Astrocyte (in vitro differentiated cells and primary cell): ENCODE results near the gene CYP21A2. TPM values are rescaled to one million over a fixed set of nuclear protein-coding genes. Genes with fewer than 3 reads are reported as not detected.
A peak's percentile ranks its signal among the peaks of the same experiment; 100 is the strongest.

Experiments used
- DNase-seq: peaks from one replicate; pipeline ENCODE4 v3.0.0-alpha.2; 2010; ENCODE audit warnings: low read depth
- FAIRE-seq: peaks from 2 replicates; lab custom pipeline; 2011; peaks lifted over from hg19 to GRCh38; lab: Jason Lieb, UNC
- H2AFZ ChIP-seq: 2 replicates; pipeline ENCODE4 v1.6.0; 2012; ENCODE audit warnings: low read depth, low read length, inconsistent platforms
- H3K27ac ChIP-seq: 2 replicates; pipeline ENCODE4 v1.5.1; 2011; ENCODE audit warnings: low read depth, low read length, inconsistent platforms
- H3K27me3 ChIP-seq: 2 replicates; pipeline ENCODE4 v1.6.0; 2011; ENCODE audit warnings: low read length, inconsistent platforms; ENCODE audit not compliant: insufficient read depth
- H3K36me3 ChIP-seq: 2 replicates; pipeline ENCODE4 v1.5.1; 2011; ENCODE audit warnings: low read length, inconsistent platforms; ENCODE audit not compliant: insufficient read depth
- H3K4me1 ChIP-seq: 2 replicates; pipeline ENCODE4 v1.5.1; 2011; ENCODE audit warnings: low read length, inconsistent platforms; ENCODE audit not compliant: insufficient read depth
- H3K4me2 ChIP-seq: 2 replicates; pipeline ENCODE4 v1.6.0; 2012; ENCODE audit warnings: low read length, inconsistent platforms
- H3K4me3 ChIP-seq: 2 replicates; pipeline ENCODE4 v1.5.1; 2011; ENCODE audit warnings: low read depth, mild to moderate bottlenecking, low read length, inconsistent platforms; ENCODE audit not compliant: insufficient read depth
- H3K79me2 ChIP-seq: 2 replicates; pipeline ENCODE4 v1.6.0; 2012; ENCODE audit warnings: mild to moderate bottlenecking, low read length, inconsistent platforms; ENCODE audit not compliant: insufficient read depth
- H3K9ac ChIP-seq: 2 replicates; pipeline ENCODE4 v1.6.0; 2012; ENCODE audit warnings: mild to moderate bottlenecking, low read length, inconsistent platforms
- H3K9me3 ChIP-seq: 2 replicates; pipeline ENCODE4 v1.5.1; 2012; ENCODE audit warnings: low read depth, mild to moderate bottlenecking, low read length, inconsistent platforms; ENCODE audit not compliant: insufficient read depth
- H4K20me1 ChIP-seq: 2 replicates; pipeline ENCODE4 v1.6.0; 2012; ENCODE audit warnings: low read length, inconsistent platforms; ENCODE audit not compliant: insufficient read depth
- H3K27ac Mint-ChIP-seq: one replicate; pipeline ENCODE4 v1.8.0; 2021; ENCODE audit warnings: mild to moderate bottlenecking, mixed read lengths; ENCODE audit not compliant: unreplicated experiment
- H3K27me3 Mint-ChIP-seq: one replicate; pipeline ENCODE4 v1.8.0; 2021; ENCODE audit warnings: low read depth, mixed read lengths; ENCODE audit not compliant: unreplicated experiment
- H3K36me3 Mint-ChIP-seq: one replicate; pipeline ENCODE4 v1.8.0; 2021; ENCODE audit warnings: low read depth, mixed read lengths; ENCODE audit not compliant: unreplicated experiment
- H3K4me1 Mint-ChIP-seq: one replicate; pipeline ENCODE4 v1.8.0; 2021; ENCODE audit warnings: low read depth, mixed read lengths; ENCODE audit not compliant: unreplicated experiment
- H3K4me3 Mint-ChIP-seq: one replicate; pipeline ENCODE4 v1.8.0; 2021; ENCODE audit warnings: mild to moderate bottlenecking, moderate library complexity, mixed read lengths; ENCODE audit not compliant: unreplicated experiment
- H3K9me3 Mint-ChIP-seq: one replicate; pipeline ENCODE4 v1.8.0; 2021; ENCODE audit warnings: mild to moderate bottlenecking, mixed read lengths; ENCODE audit not compliant: unreplicated experiment
- EZH2 ChIP-seq: IDR thresholded peaks from 2 replicates; pipeline ENCODE4 v1.6.1; 2012; ENCODE audit warnings: mild to moderate bottlenecking, low read length, inconsistent platforms; ENCODE audit not compliant: insufficient read depth
- total RNA-seq: library from RNA; stranded (reverse); gene quantifications from 2 replicates; pipeline ENCODE4 v1.2.1, GENCODE V29; 2021
- TF ChIP-seq, protein P1 (sequence below): IDR thresholded peaks from 2 replicates; pipeline ENCODE4 v1.5.1; 2011; ENCODE audit warnings: low read depth, mild to moderate bottlenecking, inconsistent platforms, low read length, moderate library complexity; ENCODE audit not compliant: insufficient read depth

The CYP21A2 gene
- total RNA-seq, 1 donor from 2014 or later, result 0.11 TPM

GRCh38 chr6:32081168-32081990 is 43.2 kb downstream of the CYP21A2 start:
- DNase-seq (peak; percentile 82), FAIRE-seq (no peak)
- Histone ChIP-seq H3K27ac (no peak overlapping the region), H3K9me3 (no peaks in the 10 kb centered on the region), H2AFZ (no peak overlapping the region), H3K4me2 (peak overlapping the region; percentile 63), H3K9ac (no peak overlapping the region), H3K36me3 (no peaks in the 10 kb centered on the region), H3K4me1 (peaks cover 35% of the 10 kb centered on the region), H3K4me3 (no peak overlapping the region), H3K79me2 (no peaks in the 10 kb centered on the region), H4K20me1 (peaks cover 29% of the 10 kb centered on the region), H3K27me3 (peaks cover 50% of the 10 kb centered on the region)
- H3K36me3 Mint-ChIP-seq, result no peaks in the 10 kb centered on the region
- TF ChIP-seq, protein P1, sequence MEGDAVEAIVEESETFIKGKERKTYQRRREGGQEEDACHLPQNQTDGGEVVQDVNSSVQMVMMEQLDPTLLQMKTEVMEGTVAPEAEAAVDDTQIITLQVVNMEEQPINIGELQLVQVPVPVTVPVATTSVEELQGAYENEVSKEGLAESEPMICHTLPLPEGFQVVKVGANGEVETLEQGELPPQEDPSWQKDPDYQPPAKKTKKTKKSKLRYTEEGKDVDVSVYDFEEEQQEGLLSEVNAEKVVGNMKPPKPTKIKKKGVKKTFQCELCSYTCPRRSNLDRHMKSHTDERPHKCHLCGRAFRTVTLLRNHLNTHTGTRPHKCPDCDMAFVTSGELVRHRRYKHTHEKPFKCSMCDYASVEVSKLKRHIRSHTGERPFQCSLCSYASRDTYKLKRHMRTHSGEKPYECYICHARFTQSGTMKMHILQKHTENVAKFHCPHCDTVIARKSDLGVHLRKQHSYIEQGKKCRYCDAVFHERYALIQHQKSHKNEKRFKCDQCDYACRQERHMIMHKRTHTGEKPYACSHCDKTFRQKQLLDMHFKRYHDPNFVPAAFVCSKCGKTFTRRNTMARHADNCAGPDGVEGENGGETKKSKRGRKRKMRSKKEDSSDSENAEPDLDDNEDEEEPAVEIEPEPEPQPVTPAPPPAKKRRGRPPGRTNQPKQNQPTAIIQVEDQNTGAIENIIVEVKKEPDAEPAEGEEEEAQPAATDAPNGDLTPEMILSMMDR, result no peak
- TF ChIP-seq EZH2, result no peak
- H3K4me1 Mint-ChIP-seq, result peaks cover 21% of the 10 kb centered on the region
- peak overlapping the region; percentile 50 for H3K27ac Mint-ChIP-seq
- peak overlapping the region; percentile 35 for H3K4me3 Mint-ChIP-seq
- H3K9me3 Mint-ChIP-seq, result peaks cover 5% of the 10 kb centered on the region
- H3K27me3 Mint-ChIP-seq, result peaks cover 62% of the 10 kb centered on the region

- H3K4me2 ChIP-seq, result peak overlapping the region; percentile 28
- peaks cover 42% of the 10 kb centered on the region for H3K4me1 ChIP-seq
- Mint-ChIP-seq H3K4me3 (no peak overlapping the region), H3K4me1 (peaks cover 23% of the 10 kb centered on the region), H3K27me3 (peaks cover 69% of the 10 kb centered on the region), H3K36me3 (no peaks in the 10 kb centered on the region), H3K9me3 (peaks cover 5% of the 10 kb centered on the region), H3K27ac (no peak overlapping the region)
- H3K9ac ChIP-seq, result no peak overlapping the region
- H3K79me2 ChIP-seq, result no peaks in the 10 kb centered on the region
- no peak overlapping the region for H3K4me3 ChIP-seq
- H3K27me3 ChIP-seq, result peaks cover 50% of the 10 kb centered on the region
- no peak overlapping the region for H2AFZ ChIP-seq
- DNase-seq (no peak), FAIRE-seq (no peak)
- H4K20me1 ChIP-seq, result peaks cover 37% of the 10 kb centered on the region
- no peak for TF ChIP-seq EZH2
- TF ChIP-seq, protein P1, result no peak
- no peak overlapping the region for H3K27ac ChIP-seq
- no peaks in the 10 kb centered on the region for H3K36me3 ChIP-seq
- H3K9me3 ChIP-seq, result no peaks in the 10 kb centered on the region
These were observed 44.3 kb downstream of the CYP21A2 start for GRCh38 chr6:32082478-32082877.

GRCh38 chr6:32082935-32083334 is 44.7 kb downstream of the CYP21A2 start:
- peaks cover 50% of the 10 kb centered on the region for H3K27me3 ChIP-seq
- FAIRE-seq, result peak; percentile 71
- H3K27ac Mint-ChIP-seq, result peak overlapping the region; percentile 48

More at GRCh38 chr6:32082935-32083334, 44.7 kb downstream of the CYP21A2 start:
- DNase-seq, result peak; percentile 75
- H3K36me3 Mint-ChIP-seq, result no peaks in the 10 kb centered on the region
- Histone ChIP-seq H3K9ac (no peak overlapping the region), H3K79me2 (no peaks in the 10 kb centered on the region), H3K9me3 (no peaks in the 10 kb centered on the region), H3K4me1 (peaks cover 42% of the 10 kb centered on the region), H4K20me1 (peaks cover 37% of the 10 kb centered on the region), H3K36me3 (no peaks in the 10 kb centered on the region), H2AFZ (no peak overlapping the region), H3K27ac (no peak overlapping the region), H3K4me2 (peak overlapping the region; percentile 28), H3K4me3 (no peak overlapping the region)
- no peak overlapping the region for H3K4me3 Mint-ChIP-seq
- TF ChIP-seq, protein P1, result no peak
- TF ChIP-seq EZH2, result no peak
- peaks cover 70% of the 10 kb centered on the region for H3K27me3 Mint-ChIP-seq
- H3K9me3 Mint-ChIP-seq, result peaks cover 5% of the 10 kb centered on the region
- peaks cover 23% of the 10 kb centered on the region for H3K4me1 Mint-ChIP-seq
